Measurements from ENCODE around the gene SLC45A3.

The SLC45A3 gene

DNA sequence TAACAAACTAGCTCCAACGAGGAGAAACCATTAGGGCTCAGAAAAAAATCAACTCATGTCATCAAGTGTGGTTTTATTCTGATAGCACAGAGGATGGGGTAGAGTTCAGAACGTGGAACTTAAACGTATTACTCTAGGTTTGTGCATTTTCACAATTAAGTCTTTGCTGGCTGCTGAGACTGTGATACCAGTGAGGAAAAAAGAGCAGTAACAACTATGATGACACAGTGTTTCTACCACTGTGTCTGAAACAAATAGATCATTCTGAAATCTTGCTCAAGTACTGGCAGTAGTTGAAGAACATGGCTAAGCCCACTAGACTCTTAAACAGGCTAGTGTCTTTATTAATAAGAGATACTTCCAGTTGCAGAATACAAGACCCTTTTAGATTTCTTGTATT, 38.7 kb upstream of the SLC45A3 start:
- no peak overlapping the region for H3K4me3 ChIP-seq (ENCODE audit: low read depth, low read length)
- no peak for DNase-seq (ENCODE audit: low read depth)
- TF ChIP-seq MYC (IDR thresholded peaks at IDR 0.05; ENCODE audit: low read depth, low read length) (no peak), POLR2A (IDR thresholded peaks at IDR 0.05; ENCODE audit: extremely low read depth, insufficient read length) (no peak)
- TF ChIP-seq, protein P1, sequence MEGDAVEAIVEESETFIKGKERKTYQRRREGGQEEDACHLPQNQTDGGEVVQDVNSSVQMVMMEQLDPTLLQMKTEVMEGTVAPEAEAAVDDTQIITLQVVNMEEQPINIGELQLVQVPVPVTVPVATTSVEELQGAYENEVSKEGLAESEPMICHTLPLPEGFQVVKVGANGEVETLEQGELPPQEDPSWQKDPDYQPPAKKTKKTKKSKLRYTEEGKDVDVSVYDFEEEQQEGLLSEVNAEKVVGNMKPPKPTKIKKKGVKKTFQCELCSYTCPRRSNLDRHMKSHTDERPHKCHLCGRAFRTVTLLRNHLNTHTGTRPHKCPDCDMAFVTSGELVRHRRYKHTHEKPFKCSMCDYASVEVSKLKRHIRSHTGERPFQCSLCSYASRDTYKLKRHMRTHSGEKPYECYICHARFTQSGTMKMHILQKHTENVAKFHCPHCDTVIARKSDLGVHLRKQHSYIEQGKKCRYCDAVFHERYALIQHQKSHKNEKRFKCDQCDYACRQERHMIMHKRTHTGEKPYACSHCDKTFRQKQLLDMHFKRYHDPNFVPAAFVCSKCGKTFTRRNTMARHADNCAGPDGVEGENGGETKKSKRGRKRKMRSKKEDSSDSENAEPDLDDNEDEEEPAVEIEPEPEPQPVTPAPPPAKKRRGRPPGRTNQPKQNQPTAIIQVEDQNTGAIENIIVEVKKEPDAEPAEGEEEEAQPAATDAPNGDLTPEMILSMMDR (IDR thresholded peaks at IDR 0.05; ENCODE audit: low read depth, low read length): no peak
- TF ChIP-seq, protein P2, sequence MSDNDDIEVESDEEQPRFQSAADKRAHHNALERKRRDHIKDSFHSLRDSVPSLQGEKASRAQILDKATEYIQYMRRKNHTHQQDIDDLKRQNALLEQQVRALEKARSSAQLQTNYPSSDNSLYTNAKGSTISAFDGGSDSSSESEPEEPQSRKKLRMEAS (IDR thresholded peaks at IDR 0.05; ENCODE audit: low read depth, low read length): no peak

DNA sequence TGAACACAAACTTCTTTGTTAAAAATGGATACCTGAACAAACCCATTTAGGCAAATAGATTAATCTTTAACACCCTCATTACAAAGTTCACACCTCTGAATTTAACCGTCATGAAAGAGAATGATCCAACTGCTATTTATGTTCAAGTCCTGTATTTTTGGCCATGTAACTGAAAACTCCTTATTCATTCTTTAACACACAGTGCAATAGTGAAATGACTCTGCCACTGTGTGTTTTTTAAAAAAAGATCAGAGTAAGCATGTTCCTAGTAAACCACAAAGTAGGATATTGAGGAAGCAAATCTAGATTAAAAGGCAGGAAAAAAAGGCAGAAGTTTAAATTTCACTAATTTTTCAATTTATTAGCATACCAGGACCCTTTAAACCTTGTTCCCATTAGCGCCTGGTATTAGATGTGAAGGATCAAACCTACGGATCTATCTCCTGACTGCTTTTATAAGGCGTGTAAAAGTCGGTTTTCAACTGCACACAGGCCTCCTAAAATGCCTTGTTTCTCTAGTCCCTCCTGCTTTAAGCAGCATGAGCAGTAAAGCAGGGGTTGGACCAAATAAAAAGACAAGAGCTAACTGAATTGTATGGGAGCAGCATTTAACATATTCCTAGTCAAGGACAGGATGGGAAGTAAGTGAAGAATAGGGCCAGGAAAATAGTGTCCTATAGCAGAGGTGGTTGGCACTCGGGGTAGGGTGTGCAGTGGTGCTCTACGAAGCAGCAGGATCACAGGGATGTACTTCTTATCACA, 36.2 kb upstream of the SLC45A3 start:
- TF ChIP-seq, protein P1 (IDR thresholded peaks at IDR 0.05; ENCODE audit: low read depth, low read length): no peak
- TF ChIP-seq, protein P2 (IDR thresholded peaks at IDR 0.05; ENCODE audit: low read depth, low read length): no peak
- TF ChIP-seq MYC (IDR thresholded peaks at IDR 0.05; ENCODE audit: low read depth, low read length) (no peak), POLR2A (IDR thresholded peaks at IDR 0.05; ENCODE audit: extremely low read depth, insufficient read length) (no peak)
- no peak overlapping the region for H3K4me3 ChIP-seq (ENCODE audit: low read depth, low read length)
- no peak for DNase-seq (ENCODE audit: low read depth)

DNA sequence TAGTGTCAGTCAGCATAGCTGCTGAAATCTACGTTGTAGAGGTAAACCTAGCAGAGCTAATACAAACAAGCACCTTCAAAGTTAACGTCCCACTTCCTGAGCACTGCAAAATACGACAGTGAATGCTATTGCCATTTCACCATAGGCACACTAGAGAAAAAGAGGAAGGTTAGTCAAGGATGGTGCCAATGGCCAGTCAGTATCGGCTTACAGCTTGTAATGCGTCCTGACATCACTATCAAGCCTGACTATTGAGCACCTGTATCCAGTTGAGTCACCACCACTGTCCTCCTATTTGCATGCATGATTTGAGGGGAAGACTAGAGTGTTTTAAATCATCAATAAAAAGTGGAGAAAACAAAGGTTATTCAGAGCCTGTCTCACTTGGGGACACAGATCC, 35.3 kb upstream of the SLC45A3 start:
- H3K4me3 ChIP-seq (ENCODE audit: low read depth, low read length): no peak overlapping the region
- DNase-seq (ENCODE audit: low read depth): peak; percentile 57
- TF ChIP-seq POLR2A (IDR thresholded peaks at IDR 0.05; ENCODE audit: extremely low read depth, insufficient read length): no peak

DNA sequence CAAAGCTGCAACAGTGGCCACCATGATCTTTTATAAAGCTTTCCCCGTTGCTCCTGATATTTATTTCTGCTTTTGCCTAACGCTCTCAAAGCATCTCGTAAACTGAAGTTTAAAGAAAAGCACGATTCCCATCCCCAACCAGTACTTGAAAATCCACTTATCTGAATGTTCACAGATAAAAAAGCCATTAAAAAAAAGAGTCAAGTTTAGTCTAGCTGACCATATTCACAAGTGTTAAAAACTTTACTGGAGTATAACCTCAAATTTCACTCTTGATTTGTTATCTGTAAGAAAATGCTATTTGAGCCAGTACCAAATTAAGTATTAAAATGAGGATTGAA, 34.6 kb upstream of the SLC45A3 start:
- H3K4me3 ChIP-seq (ENCODE audit: low read depth, low read length): no peak overlapping the region
- DNase-seq (ENCODE audit: low read depth): no peak
- TF ChIP-seq, protein P1 (IDR thresholded peaks at IDR 0.05; ENCODE audit: low read depth, low read length): no peak
- TF ChIP-seq, protein P2 (IDR thresholded peaks at IDR 0.05; ENCODE audit: low read depth, low read length): no peak
- TF ChIP-seq POLR2A (IDR thresholded peaks at IDR 0.05; ENCODE audit: extremely low read depth, insufficient read length): no peak
- TF ChIP-seq MYC (IDR thresholded peaks at IDR 0.05; ENCODE audit: low read depth, low read length): no peak

DNA sequence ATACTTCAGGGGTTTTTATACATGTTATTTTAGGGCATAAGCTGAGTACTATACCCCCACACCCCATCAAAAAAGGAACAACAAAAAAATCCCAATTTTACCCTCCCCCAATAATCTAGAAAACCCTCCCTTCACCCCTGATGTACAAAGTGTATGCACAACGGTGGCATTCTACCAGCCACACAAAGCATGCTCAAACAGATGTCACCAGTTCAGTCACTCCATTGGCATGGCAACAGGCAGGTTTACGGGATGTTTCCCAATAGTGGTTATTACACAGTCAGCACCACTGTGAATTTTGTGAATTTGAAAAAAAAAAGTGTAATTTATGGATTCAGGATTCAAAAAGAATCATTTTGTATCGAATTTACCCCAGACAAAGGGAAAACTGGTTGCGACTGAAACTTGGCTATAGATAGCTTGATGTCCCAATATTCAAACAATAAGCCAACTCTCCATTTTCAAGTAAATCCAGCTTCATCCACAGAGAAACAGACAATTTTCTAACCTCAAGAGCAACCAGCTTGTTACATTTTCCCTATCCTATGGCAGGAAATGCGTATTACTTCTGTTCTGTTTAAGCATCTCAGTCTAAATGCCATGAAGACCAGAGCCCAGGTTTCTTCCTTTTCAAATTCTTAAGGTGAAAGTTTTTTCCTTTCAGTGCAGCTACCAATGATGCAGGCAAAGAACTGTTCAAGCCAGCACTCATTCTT, 34.0 kb upstream of the SLC45A3 start:
- peak; percentile 66 for DNase-seq (ENCODE audit: low read depth)
- no peak overlapping the region for H3K4me3 ChIP-seq (ENCODE audit: low read depth, low read length)
- TF ChIP-seq, protein P1 (IDR thresholded peaks at IDR 0.05; ENCODE audit: low read depth, low read length): no peak
- TF ChIP-seq, protein P2 (IDR thresholded peaks at IDR 0.05; ENCODE audit: low read depth, low read length): no peak
- TF ChIP-seq MYC (IDR thresholded peaks at IDR 0.05; ENCODE audit: low read depth, low read length) (no peak), POLR2A (IDR thresholded peaks at IDR 0.05; ENCODE audit: extremely low read depth, insufficient read length) (no peak)
